CD1c-positive myeloid dendritic cell (primary cell): ENCODE results near the gene ZAR1.
"Not testable (repeated sequence)": the region's sequence is repeated elsewhere in the genome, so short reads cannot be mapped to it uniquely, and the experiment has no call there.

Source experiments
- DNase-seq: peaks from one replicate; pipeline ENCODE4 v3.0.0-alpha.2; 2016; ENCODE audit errors: extremely low spot score

ZAR1 gene, protein sequence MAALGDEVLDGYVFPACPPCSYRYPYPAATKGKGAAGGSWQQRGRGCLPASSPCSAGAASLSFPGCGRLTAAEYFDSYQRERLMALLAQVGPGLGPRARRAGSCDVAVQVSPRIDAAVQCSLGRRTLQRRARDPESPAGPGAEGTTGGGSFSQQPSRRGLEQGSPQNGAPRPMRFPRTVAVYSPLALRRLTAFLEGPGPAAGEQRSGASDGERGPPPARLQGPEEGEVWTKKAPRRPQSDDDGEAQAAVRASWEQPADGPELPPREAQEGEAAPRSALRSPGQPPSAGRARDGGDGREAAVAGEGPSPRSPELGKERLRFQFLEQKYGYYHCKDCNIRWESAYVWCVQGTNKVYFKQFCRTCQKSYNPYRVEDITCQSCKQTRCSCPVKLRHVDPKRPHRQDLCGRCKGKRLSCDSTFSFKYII

DNA sequence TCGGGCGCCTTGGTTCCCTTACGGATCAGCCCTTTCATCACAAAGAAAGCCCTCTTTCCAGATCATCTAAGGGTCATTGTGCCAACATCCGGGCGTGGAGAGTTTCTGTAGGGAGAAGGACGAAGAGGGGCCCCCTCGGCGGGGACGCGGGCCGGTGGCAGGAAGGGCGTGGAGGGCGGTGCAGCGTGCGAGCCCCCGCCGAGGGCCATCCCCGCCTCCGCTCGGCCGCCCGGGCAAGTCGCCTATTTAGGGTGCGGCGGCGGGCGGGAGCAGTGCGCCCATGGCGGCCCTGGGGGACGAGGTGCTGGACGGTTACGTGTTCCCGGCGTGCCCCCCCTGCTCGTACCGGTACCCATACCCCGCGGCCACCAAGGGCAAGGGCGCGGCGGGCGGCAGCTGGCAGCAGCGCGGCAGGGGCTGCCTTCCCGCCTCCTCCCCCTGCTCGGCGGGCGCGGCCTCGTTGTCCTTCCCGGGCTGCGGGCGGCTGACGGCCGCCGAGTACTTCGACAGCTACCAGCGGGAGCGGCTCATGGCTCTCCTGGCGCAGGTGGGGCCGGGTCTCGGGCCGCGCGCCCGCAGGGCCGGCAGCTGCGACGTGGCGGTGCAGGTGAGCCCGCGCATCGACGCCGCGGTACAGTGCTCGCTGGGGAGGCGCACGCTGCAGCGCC lies at the start of gene ZAR1:
Gene ZAR1 (plus strand): TSS at position 241 of the 668 bp plus-strand sequence. CDS start 40 bp downstream, at position 281.
- DNase-seq = no peak

DNA sequence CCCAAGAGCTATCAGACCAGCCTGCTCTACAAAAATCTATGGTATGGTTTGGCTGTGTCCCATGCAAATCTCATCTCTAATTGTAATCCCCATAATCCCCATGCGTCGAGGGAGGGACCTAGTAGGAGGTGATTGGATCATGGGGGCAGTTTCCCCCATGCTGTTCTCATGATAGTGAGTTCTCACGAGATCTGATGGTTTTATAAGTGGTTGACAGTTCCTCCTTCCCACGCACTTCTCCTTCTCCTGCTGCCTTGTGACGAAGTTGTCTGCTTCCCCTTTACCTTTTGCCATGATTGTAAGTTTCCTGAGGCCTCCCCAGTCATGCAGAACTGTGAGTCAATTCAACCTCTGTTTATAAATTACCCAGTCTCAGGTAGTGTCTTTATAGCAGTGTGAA lies 49.1 kb upstream of the ZAR1 start:
- peak; percentile 59 for DNase-seq

- DNase-seq = peak; percentile 28
Observed at GRCh38 chr4:48445704-48446103, 44.3 kb upstream of the ZAR1 start.

DNA sequence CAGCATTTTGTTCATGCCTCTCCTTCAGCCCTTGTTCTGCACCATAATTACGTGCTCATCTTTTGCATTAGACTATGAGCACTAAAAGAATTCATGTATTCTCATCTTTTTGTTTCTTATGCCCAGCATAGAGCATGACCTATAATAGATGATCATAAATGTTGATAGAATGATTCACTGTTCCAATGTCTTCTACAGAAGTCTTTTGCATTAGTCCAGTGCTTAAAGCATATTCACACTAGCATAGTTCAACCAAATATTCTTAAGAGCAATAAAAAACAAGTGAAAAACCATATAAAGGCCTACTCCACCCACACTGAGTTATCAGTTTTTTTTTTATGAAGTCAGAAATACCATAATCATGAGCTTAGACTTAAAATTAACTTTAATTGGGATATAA lies 43.4 kb upstream of the ZAR1 start:
- DNase-seq = no peak

- no peak for DNase-seq
Observed at GRCh38 chr4:48449151-48449550, 40.9 kb upstream of the ZAR1 start.

DNA sequence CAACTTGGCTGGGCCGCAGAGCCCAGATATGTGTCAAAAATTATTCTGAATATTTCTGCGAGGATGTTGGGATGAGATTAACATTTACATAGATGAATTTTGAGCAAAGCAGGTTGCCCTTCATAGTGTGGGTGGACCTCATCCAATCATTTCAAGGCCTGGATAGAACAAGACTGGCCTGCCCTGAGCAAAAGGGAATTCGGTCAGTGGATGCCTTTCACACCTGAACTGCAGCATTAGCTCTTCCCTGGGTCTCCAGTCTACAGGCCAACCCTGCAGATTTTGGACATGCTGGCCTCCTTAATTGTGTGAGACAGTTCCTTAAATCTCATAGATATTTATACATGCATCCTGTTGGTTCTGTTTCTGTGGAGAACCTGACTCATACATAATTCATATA lies 39.3 kb upstream of the ZAR1 start:
- no peak for DNase-seq

DNA sequence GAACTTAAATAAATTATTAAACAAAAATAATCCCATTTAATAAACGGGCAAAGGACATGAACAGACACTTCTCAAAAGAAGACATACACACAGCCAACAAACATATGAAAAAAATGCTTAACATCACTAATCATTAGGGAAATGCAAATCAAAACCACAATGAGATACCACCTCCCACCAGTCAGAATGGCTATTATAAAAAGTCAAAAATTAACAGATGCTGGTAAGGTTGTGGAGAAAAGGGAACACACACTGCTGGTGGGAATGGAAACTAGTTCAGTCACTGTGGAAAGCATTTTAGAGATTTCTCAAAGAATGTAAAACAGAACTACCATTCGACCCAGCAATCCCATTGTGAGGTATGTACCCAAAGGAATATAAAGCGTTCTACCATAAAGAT lies 38.4 kb upstream of the ZAR1 start:
- not testable (repeated sequence) for DNase-seq

- no peak for DNase-seq
Observed at GRCh38 chr4:48454591-48454990, 35.5 kb upstream of the ZAR1 start.

DNA sequence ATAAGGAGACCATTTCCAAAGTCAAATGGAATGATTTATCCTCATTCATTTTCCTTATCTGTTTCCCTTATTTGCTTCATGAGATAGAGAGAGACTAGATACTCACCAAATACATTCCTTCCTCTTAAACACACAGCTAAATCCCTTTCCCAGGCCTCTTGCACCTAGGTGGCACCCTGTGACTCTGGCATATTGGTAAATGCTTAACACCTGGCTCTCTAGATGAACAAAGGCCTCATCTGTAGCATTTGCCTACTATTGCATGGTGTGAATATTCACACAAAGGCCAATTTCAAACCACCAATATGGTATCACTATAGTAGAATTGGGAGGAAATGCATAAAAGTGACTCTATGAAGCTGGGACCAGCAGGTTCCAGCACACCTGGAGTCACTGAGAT lies 29.1 kb upstream of the ZAR1 start:
- no peak for DNase-seq

GRCh38 chr4:48462363-48462762 lies 27.7 kb upstream of the ZAR1 start:
- no peak for DNase-seq

DNA sequence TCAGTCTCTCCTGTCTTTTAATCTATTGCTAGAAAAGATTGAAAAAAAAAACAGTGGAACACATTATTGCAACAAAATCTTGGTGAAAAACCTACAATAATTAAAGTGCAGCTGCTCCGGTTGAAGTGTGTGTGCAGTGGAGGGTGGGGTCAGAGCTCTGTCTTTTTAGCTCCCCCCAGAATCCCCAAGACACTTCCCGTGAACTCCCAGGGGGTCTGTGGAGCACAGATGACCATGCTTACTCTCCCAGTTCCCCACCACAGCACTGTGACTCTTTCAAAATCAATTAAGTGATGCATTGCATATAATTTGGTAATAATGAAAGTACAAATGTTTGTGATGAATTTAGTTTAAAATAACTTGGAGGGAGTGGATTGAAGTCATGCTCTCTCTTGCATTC lies 22.6 kb upstream of the ZAR1 start:
- DNase-seq = no peak

- no peak for DNase-seq
Observed at GRCh38 chr4:48467891-48468290, 22.2 kb upstream of the ZAR1 start.

- DNase-seq = no peak
Observed at GRCh38 chr4:48470137-48470536, 19.9 kb upstream of the ZAR1 start.

DNA sequence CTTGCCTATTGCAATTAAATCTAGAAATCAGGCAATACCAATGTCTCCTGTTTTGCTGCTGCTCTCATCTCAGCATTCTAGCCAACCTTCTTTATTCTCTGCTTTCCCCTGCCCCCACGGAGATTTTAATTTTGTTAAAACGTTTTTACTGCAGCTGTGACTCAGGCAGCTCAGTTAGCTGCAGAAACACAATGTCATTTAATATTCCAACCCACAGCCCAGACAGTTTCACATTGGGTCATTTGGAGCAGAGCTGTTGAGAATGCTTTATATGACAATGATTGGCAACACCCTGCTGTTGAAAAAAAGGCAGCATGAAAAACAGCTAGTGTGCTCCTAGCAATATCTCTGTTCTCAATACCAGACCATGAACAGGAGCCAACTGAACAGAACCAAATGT lies 19.5 kb upstream of the ZAR1 start:
- DNase-seq = no peak

DNA sequence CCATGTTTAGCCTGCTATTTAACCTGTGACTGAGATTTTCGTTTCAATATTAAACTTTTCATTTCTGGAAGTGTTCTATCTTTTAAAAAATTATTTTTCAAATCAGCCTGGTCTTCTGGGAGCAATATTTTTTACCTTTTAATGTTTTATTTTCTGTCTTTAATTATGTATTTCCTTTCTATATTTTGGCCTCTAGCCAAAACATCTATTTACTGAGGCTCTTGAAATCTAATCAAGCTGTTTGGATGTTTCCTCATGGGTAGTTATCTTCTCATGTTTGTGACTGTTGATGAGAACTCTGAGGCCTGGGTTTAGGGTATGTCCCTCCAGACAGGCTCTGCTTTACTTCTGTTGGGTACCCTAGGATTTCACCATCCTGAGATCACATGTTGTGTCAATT lies 17.3 kb upstream of the ZAR1 start:
- DNase-seq = no peak

GRCh38 chr4:48475770-48476169 lies 14.3 kb upstream of the ZAR1 start:
- DNase-seq = no peak

GRCh38 chr4:48478273-48478672 lies 11.8 kb upstream of the ZAR1 start:
- DNase-seq = no peak

DNA sequence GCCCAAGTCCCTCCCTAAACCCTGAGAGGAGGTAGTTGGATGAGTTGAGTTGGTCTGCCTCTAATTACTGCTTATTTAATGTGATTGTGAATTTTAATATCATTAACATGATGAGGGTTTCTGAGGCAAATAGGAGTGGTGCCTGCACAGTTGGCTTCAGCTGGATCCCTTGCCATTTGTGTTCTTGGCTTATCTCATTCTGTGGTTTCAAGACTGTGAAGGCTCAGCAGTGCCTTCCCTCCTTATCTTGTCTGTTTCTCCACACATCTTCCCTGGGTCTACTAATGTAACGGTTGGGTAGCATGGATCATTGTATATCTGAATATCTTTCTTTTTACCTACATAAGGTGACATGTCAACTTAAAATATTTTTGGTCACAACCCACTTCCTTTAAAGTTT lies 8.5 kb upstream of the ZAR1 start:
- DNase-seq = no peak

GRCh38 chr4:48483006-48483776 lies 6.9 kb upstream of the ZAR1 start, which contains the start of gene SLC10A4:
SLC10A4 (plus strand) TSS chr4:48483343; CDS start chr4:48483562, 219 bp downstream.
- peak; percentile 15 for DNase-seq

- peak; percentile 15 for DNase-seq
Observed at GRCh38 chr4:48483777-48484493, 6.1 kb upstream of the ZAR1 start.

DNA sequence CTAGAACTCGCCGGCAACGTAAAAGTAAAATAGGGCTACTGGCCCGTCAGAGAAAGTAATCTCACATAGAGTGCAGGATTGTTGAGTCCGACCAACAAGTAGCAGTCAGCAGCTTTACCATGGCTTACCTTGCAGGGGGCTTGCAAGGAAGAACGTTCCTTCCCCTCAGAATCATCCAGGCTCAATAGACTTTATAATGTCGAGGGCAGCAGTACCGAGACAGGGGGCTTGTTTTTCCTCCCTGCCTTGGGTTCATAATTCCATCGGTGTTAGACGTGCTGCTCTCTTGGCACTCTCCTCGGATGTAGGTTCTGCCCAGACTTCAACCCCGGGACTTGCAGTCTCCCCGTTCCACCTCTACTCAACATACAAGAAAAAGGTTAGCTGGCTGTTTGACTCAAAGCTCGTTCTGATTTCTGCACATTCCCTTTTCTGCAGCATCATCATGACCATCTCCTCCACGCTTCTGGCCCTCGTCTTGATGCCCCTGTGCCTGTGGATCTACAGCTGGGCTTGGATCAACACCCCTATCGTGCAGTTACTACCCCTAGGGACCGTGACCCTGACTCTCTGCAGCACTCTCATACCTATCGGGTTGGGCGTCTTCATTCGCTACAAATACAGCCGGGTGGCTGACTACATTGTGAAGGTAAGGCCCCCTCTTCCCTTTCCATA lies 5.4 kb upstream of the ZAR1 start:
- DNase-seq = no peak
